Measurements from ENCODE around the gene CNOT6. TPM values are rescaled to one million over a fixed set of nuclear protein-coding genes. Genes with fewer than 3 reads are reported as not detected.

CNOT6 gene
- total RNA-seq, 1 experiment from 2014 or later: 10.6 TPM

DNA sequence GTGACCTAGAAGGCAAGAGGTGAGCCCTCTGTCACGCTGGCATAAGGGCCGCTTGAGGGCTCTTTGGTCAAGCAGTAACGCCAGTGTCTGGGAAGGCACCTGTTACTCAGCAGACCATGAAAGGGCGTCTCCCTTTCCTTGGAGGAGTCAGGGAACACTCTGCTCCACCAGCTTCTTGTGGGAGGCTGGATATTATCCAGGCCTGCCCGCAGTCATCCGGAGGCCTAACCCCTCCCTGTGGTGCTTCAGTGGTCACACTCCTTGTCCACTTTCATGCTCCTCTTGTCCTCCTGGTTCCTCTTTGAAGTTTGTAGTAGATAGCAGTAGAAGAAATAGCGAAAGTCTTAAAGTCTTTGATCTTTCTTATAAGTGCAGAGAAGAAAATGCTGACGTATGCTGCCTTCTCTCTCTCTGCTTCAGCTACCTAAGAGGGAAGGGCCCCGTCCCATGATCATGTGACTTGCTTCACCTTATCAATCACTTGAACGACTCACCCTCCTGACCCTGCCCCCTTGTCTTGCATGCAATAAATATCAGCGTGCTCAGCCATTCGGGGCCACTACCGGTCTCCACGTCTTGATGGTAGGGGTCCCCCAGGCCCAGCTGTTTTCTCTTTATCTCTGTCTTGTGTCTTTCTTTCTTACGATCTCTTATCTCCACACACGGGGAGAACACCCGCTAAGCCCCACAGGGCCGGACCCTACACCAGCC, 113.8 kb downstream of the CNOT6 start:
- intact Hi-C loops (cut with micrococcal nuclease): loop anchor here (5.0 to 10.0 kb wide), 2 partner anchors 113 to 316 kb away; partner anchors contain the start of genes CNOT6 and MAPK9
- no peak overlapping the region for H3K4me3 ChIP-seq (ENCODE audit: low read length)
- ATAC-seq: no peak
- H3K9me2 ChIP-seq (replicated peaks; ENCODE audit: low read length): no peaks in the 10 kb centered on the region
- no peaks in the 10 kb centered on the region for H3K27me3 ChIP-seq (ENCODE audit: low read length)
- no peaks in the 10 kb centered on the region for H3K36me3 ChIP-seq (ENCODE audit: low read depth, low read length)
- H2AFZ ChIP-seq (ENCODE audit: low read length): no peak overlapping the region
- DNase-seq: no peak
- CTCF ChIA-PET: no interaction called here
- H3F3A ChIP-seq (ENCODE audit: low read length, unreplicated experiment): no peaks in the 10 kb centered on the region
- H3K27ac ChIP-seq (ENCODE audit: low read length): no peak overlapping the region
- H3K9ac ChIP-seq (ENCODE audit: low read length): no peak overlapping the region
- no peaks in the 10 kb centered on the region for H3K4me1 ChIP-seq (ENCODE audit: insufficient read depth, low read length)
- H3K4me2 ChIP-seq (ENCODE audit: low read length): no peak overlapping the region
- no peaks in the 10 kb centered on the region for H3K79me2 ChIP-seq (ENCODE audit: low read length)
- no peaks in the 10 kb centered on the region for H3K9me3 ChIP-seq (ENCODE audit: low read length)
- POLR2A ChIA-PET (ENCODE audit: unreplicated experiment): no interaction called here
- BruUV-seq (replicated peaks): no TSS peak
- no peak for TF ChIP-seq EZH2 (IDR thresholded peaks at IDR 0.05; ENCODE audit: low read length, unreplicated experiment)
- TF ChIP-seq, protein P1, sequence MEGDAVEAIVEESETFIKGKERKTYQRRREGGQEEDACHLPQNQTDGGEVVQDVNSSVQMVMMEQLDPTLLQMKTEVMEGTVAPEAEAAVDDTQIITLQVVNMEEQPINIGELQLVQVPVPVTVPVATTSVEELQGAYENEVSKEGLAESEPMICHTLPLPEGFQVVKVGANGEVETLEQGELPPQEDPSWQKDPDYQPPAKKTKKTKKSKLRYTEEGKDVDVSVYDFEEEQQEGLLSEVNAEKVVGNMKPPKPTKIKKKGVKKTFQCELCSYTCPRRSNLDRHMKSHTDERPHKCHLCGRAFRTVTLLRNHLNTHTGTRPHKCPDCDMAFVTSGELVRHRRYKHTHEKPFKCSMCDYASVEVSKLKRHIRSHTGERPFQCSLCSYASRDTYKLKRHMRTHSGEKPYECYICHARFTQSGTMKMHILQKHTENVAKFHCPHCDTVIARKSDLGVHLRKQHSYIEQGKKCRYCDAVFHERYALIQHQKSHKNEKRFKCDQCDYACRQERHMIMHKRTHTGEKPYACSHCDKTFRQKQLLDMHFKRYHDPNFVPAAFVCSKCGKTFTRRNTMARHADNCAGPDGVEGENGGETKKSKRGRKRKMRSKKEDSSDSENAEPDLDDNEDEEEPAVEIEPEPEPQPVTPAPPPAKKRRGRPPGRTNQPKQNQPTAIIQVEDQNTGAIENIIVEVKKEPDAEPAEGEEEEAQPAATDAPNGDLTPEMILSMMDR (conservative IDR thresholded peaks at IDR 0.05; ENCODE audit: low read depth, low read length): no peak
- TF ChIP-seq EZH2phosphoT487 (IDR thresholded peaks at IDR 0.05; ENCODE audit: borderline replicate concordance, low read length): no peak
- H4K20me1 ChIP-seq (ENCODE audit: low read length): no peaks in the 10 kb centered on the region

DNA sequence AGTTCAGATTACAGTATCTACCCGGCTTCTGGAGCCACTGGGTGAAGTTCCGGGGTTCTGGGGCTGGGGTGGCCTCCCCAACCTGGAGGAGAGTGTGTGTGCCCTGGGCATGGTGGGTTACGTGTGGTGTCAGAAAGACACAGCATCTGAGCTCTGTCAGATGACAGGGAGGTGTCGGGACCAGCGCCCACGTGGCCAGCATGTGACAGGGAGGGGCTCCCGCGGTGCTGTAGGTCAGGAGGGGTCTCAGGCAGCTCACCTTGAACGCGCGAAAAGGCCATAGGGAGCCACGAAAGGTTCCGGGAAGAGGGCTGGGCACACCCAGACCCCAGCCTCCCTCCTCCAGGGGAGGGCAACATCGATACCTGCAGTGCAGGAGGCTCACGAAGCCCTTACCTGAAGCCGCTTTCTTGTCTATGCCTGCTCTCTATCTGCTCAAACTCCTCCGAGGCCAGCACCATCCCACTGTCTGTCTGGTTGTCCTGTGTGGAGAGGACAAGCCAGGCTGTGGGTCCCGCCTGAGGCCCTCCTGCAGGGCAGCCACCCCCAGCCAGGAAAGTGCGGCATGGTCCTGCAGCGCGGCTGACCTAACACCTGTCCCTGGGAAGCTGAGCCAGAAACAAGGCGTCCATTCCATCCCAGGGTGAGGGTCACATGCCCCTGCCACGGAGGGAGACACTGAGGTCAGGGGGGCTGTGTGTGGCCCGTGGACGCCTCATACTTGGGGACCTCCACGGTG, 114.6 kb downstream of the CNOT6 start:
- Histone ChIP-seq H3K27ac (ENCODE audit: low read length) (no peak overlapping the region), H3K4me2 (ENCODE audit: low read length) (no peak overlapping the region), H3K9ac (ENCODE audit: low read length) (no peak overlapping the region), H3K9me2 (replicated peaks; ENCODE audit: low read length) (no peaks in the 10 kb centered on the region), H3K4me3 (ENCODE audit: low read length) (no peak overlapping the region), H3K4me1 (ENCODE audit: insufficient read depth, low read length) (no peaks in the 10 kb centered on the region), H3K9me3 (ENCODE audit: low read length) (no peaks in the 10 kb centered on the region), H3F3A (ENCODE audit: low read length, unreplicated experiment) (no peaks in the 10 kb centered on the region), H4K20me1 (ENCODE audit: low read length) (no peaks in the 10 kb centered on the region), H2AFZ (ENCODE audit: low read length) (no peak overlapping the region), H3K27me3 (ENCODE audit: low read length) (0 out of 2 replicates have a peak, but pooled peaks cover 3% of the 10 kb centered on the region), H3K79me2 (ENCODE audit: low read length) (no peaks in the 10 kb centered on the region), H3K36me3 (ENCODE audit: low read depth, low read length) (no peaks in the 10 kb centered on the region)
- ChIA-PET CTCF (no interaction called here), POLR2A (ENCODE audit: unreplicated experiment) (no interaction called here)
- ATAC-seq: no peak
- intact Hi-C loops (cut with micrococcal nuclease): loop anchor here (5.0 to 10.0 kb wide), 2 partner anchors 114 to 316 kb away; partner anchors contain the start of genes CNOT6 and MAPK9
- no peak for DNase-seq
- BruUV-seq (replicated peaks): no TSS peak
- TF ChIP-seq, protein P1 (conservative IDR thresholded peaks at IDR 0.05; ENCODE audit: low read depth, low read length): no peak
- TF ChIP-seq EZH2 (IDR thresholded peaks at IDR 0.05; ENCODE audit: low read length, unreplicated experiment) (no peak), EZH2phosphoT487 (IDR thresholded peaks at IDR 0.05; ENCODE audit: borderline replicate concordance, low read length) (no peak)

Data from PC-3 (cell line).